AG04449 (cell line): Measurements from ENCODE around the gene RAB36.

Experiments
- CTCF ChIA-PET: fragments of 350-600 bp; formaldehyde crosslinking; extraction: SDS; loops from one replicate; lab custom pipeline; 2021; ENCODE audit warnings: antibody characterized with exemption; lab: Yijun Ruan, JAX
- POLR2A ChIA-PET: fragments of 400-600, 350-600 bp; formaldehyde crosslinking; extraction: SDS; loops from one replicate; lab custom pipeline; 2020; ENCODE audit warnings: antibody characterized with exemption, inconsistent platforms; lab: Yijun Ruan, JAX
- DNase-seq: peaks from one replicate; pipeline ENCODE4 v3.0.0-alpha.2; 2010; ENCODE audit warnings: low read depth, low spot score
- H3K4me3 ChIP-seq: 2 replicates; pipeline ENCODE4 v1.5.1; 2011; ENCODE audit warnings: low read depth, mild to moderate bottlenecking, control low read depth, low read length
- TF ChIP-seq, protein P1 (sequence below): IDR thresholded peaks from one replicate; pipeline ENCODE4 v1.5.1; 2011; ENCODE audit warnings: mild to moderate bottlenecking, moderate library complexity, low read length, control low read depth, inconsistent platforms; ENCODE audit not compliant: insufficient read depth; ENCODE audit errors: missing control alignments

Gene RAB36

DNA sequence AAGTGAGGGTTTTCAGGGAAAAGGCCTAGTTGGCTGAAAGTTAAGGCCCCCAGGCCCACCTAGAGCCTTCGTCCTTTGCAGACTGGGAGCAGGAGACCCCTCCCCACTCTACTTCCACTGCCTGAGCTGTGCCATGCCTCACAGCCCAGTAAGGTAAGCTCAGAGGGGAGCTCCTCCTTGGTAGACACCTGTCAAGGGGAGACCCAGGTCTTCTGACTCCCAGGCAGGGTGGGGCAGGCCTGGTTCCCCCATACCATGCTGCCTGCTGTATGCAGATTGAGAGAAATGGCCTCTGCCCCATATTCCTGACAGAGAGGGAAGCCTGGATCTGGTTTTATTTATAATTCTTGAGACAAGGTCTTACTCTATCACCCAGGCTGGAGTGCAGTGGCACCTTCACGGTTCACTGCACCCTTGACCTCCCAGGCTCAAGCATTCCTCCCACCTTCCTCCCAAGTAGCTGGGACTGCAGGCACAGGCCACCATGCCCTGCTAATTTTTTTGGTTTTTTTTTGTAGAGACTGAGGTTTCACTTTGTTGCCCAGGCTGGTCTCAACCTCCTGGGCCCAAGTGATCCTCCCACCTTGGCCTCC lies 697 bp downstream of the RAB36 start:
- TF ChIP-seq, protein P1, sequence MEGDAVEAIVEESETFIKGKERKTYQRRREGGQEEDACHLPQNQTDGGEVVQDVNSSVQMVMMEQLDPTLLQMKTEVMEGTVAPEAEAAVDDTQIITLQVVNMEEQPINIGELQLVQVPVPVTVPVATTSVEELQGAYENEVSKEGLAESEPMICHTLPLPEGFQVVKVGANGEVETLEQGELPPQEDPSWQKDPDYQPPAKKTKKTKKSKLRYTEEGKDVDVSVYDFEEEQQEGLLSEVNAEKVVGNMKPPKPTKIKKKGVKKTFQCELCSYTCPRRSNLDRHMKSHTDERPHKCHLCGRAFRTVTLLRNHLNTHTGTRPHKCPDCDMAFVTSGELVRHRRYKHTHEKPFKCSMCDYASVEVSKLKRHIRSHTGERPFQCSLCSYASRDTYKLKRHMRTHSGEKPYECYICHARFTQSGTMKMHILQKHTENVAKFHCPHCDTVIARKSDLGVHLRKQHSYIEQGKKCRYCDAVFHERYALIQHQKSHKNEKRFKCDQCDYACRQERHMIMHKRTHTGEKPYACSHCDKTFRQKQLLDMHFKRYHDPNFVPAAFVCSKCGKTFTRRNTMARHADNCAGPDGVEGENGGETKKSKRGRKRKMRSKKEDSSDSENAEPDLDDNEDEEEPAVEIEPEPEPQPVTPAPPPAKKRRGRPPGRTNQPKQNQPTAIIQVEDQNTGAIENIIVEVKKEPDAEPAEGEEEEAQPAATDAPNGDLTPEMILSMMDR = no peak
- ChIA-PET POLR2A (no interaction called here), CTCF (interaction anchor here (0.5 to 4.1 kb wide), 11 partner anchors 9 to 390 kb away, joined by 3 to 19 read pairs (median 4); no protein-coding TSS in a partner anchor)
- H3K4me3 ChIP-seq = peak overlapping the region; percentile 68
- no peak for DNase-seq

- CTCF ChIA-PET = interaction anchor here (0.6 to 4.1 kb wide), 9 partner anchors 8 to 191 kb away, joined by 3 to 19 read pairs (median 5); no protein-coding TSS in a partner anchor
- TF ChIP-seq, protein P1 = no peak
- POLR2A ChIA-PET = no interaction called here
- DNase-seq = no peak
- no peak overlapping the region for H3K4me3 ChIP-seq
Observed at GRCh38 chr22:23146478-23147205, 1.4 kb downstream of the RAB36 start.

DNA sequence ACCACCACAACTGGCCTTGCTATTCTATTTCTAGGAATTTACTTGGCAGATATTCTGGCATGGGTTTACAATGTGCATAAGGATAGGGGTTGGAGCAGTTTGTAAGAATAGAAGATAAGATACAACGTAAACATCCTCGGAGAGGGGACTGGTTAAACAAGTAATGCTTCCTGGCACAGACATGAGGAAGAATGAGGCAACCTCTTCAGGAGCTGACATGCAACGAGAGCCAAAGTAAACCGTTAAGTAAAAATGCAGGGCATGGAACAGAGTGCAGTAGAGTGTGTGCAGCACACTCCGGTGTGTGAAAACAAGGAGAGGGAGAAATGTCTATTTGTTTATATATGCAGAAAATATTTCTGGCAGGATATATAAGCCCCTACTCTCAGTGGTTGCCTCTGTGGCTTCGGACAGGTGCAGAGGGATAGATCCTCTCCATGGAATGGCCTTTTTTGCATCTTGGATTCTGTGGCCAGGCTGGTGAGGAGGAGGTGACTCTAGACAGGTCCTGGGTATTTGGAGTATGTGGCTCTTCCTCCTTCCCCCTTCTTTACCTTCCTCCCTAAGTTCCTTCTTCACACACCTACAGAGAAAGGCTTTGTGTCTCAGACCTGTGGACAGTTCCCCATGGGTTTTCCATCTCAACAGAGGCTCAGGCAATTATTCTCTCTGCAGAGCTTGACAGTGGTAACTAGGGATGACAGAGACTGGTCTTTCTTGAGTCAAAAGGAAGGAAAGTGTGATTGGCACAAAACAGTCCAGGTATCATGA lies 2.5 kb downstream of the RAB36 start:
- DNase-seq = no peak
- CTCF ChIA-PET = interaction anchor here (1.7 to 4.1 kb wide), 3 partner anchors 31 to 142 kb away, joined by 6 to 19 read pairs (median 9); no protein-coding TSS in a partner anchor
- POLR2A ChIA-PET = no interaction called here
- no peak overlapping the region for H3K4me3 ChIP-seq
- TF ChIP-seq, protein P1 = no peak

DNA sequence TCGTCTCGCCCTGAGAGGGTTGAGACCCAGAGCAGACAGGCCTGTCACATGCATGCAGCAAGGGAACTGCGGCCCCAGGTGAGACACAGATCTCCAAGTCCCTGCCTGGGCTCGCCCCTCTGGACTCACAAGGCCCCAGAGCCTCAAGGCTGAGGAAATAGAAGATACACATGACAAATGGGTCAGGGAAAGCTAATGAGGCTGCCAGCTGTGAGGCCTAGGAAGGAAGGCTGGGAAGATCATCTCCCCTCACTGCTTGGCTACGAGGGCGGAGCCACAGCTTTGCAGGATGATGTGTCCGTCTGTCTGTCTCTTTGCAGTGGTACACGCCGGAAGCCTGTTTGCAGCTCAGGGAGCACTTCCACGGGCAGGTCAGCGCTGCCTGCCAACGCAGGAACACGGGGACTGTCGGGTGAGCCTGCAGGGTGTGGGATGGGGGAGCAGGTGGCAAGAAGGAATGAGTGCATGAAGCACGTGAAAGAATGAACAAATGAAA lies 4.5 kb downstream of the RAB36 start:
- DNase-seq = no peak
- no peak overlapping the region for H3K4me3 ChIP-seq
- TF ChIP-seq, protein P1 = no peak
- CTCF ChIA-PET = interaction anchor here (1.0 to 1.5 kb wide), 5 partner anchors 14 to 193 kb away, joined by 3 to 4 read pairs (median 3); no protein-coding TSS in a partner anchor
- POLR2A ChIA-PET = no interaction called here

DNA sequence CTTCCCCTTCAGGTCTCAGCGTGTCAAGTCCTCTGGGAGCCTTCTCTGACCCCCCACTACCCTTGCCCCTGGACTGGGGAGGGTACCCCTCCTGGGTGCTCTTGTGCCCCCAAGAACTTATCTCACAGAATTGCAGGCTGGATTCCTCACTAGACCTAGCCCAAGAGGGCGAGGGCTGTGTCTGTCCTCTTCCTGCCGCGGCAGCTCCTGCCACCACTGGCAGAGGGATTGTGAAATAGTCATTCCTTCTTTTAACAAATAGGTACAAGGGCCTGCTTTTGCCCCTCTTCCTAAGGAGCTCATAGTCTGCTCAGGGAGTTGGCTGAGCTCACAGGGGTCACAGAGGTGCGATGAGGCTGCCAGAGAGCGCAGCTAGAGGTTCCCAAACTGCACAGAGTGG lies 5.5 kb downstream of the RAB36 start:
- no peak for DNase-seq
- POLR2A ChIA-PET = no interaction called here
- no peak overlapping the region for H3K4me3 ChIP-seq
- CTCF ChIA-PET = interaction anchor here (1.2 kb wide), 1 partner anchor 22 kb away, joined by 4 read pairs; no protein-coding TSS in a partner anchor
- TF ChIP-seq, protein P1 = no peak
